ENCODE measurements around the gene KRI1. TPM values are rescaled to one million over a fixed set of nuclear protein-coding genes. Genes with fewer than 3 reads are reported as not detected.

The KRI1 gene
- total and polyA plus RNA-seq, 8 donors, result 4.2 to 116 (median 15.6) TPM

DNA sequence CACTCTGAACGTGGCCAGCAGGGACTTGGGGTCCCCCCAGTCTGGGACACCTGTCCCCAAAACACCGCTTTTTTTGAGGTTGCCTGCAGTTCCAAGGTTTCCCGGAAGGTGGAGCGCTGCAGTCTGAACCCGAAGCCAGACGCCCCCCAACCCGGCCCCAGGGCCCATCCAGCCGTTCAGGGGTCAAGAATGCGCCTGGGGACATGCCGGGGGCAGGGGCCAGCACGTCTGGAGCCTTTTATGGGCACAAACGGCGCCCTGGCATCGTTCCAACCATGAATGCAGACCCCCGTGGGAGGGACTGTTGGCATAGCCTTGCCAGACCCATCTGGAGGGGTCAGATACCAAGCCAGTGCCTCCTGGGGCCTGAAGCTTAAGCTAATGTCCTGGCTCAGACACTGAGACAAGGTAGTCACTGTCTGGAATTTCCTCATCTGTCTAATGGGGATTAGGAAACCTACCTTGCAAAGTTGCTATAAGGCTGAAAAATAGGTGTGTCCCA is 55.5 kb downstream of the KRI1 start:
- no peak overlapping the region for H3K4me3 ChIP-seq
- peaks cover 9 to 25% (median 21%) of the 10 kb centered on the region in 4 donors for H3K4me1 ChIP-seq
- 4 to 11% (median 6%) methylated on average over 11 to 15 of the region's 15 CpGs for WGBS, 5 donors
- no peaks in the 10 kb centered on the region for H3K9me3 ChIP-seq
- H3K36me3 ChIP-seq, result no peaks in the 10 kb centered on the region
- H3K27ac ChIP-seq, result no peak overlapping the region
- intact Hi-C loops (cut with DNase I; ENCODE audit: low total_unique reads), result no loop called here
- TF ChIP-seq POLR2AphosphoS5 (IDR thresholded peaks at IDR 0.05), result no peak
- TF ChIP-seq, protein P1, sequence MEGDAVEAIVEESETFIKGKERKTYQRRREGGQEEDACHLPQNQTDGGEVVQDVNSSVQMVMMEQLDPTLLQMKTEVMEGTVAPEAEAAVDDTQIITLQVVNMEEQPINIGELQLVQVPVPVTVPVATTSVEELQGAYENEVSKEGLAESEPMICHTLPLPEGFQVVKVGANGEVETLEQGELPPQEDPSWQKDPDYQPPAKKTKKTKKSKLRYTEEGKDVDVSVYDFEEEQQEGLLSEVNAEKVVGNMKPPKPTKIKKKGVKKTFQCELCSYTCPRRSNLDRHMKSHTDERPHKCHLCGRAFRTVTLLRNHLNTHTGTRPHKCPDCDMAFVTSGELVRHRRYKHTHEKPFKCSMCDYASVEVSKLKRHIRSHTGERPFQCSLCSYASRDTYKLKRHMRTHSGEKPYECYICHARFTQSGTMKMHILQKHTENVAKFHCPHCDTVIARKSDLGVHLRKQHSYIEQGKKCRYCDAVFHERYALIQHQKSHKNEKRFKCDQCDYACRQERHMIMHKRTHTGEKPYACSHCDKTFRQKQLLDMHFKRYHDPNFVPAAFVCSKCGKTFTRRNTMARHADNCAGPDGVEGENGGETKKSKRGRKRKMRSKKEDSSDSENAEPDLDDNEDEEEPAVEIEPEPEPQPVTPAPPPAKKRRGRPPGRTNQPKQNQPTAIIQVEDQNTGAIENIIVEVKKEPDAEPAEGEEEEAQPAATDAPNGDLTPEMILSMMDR (IDR thresholded peaks at IDR 0.05), result peak in 4 of 7 experiments; percentile 40 to 73 (median 56)
- peak in 1 of 2 donors; percentile 52 for DNase-seq
- peaks cover 20 to 70% (median 54%) of the 10 kb centered on the region in 3 donors for H3K27me3 ChIP-seq

DNA sequence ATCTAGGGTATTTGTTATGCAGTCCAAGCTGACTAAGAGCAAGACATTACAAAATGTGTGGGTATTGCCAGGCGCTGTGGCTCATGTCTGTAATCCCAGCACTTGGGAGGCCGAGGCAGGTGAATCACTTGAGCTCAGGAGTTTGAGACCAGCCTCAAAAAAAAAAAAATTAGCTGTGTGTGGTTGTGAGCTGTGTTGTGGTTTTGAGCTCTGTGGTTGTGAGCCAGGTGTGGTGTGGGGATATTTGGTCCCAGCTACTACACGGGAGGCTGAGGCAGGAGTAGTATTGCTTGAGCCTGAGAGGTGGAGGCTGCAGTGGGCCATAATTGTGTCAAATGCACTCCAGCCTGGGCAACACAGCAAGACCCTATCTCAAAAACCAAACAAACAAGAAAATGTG is 57.1 kb downstream of the KRI1 start:
- H3K36me3 ChIP-seq, result no peaks in the 10 kb centered on the region
- no peak overlapping the region for H3K27ac ChIP-seq
- TF ChIP-seq, protein P1 (IDR thresholded peaks at IDR 0.05), result no peak
- TF ChIP-seq POLR2AphosphoS5 (IDR thresholded peaks at IDR 0.05), result no peak
- TF ChIP-seq EP300 (IDR thresholded peaks at IDR 0.05), result no peak
- no peak for TF ChIP-seq POLR2A (IDR thresholded peaks at IDR 0.05)
- no peak overlapping the region for H3K4me3 ChIP-seq
- no peaks in the 10 kb centered on the region for H3K9me3 ChIP-seq
- H3K4me1 ChIP-seq, result peaks cover 0 to 19% (median 11%) of the 10 kb centered on the region in 4 donors
- H3K27me3 ChIP-seq, result peaks cover 4 to 53% (median 37%) of the 10 kb centered on the region in 3 donors
- intact Hi-C loops (cut with DNase I; ENCODE audit: low total_unique reads), result no loop called here
- DNase-seq, result no peak
- WGBS, 5 donors, result 74 to 85% (median 76%) methylated on average over 3 of the region's 3 CpGs

DNA sequence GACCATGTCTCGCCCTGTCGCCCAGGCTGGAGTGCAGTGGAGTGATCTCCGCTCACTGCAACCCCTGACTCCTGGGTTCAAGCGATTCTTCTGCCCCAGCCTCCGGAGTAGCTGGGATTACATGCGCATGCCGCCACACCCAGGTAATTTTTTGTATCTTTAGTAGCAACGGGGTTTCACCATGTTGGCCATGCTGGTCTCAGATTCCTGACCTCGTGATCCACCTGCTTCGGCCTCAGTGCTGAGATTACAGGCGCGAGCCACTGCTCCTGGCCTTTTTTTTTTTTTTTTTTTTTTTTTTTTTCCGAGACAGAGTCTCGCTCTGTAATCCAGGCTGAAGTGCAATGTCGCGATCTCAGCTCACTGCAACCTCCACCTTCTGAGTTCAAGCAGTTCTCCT is 57.8 kb downstream of the KRI1 start:
- Histone ChIP-seq H3K4me3 (no peak overlapping the region), H3K4me1 (peaks cover 0 to 22% (median 16%) of the 10 kb centered on the region in 4 donors), H3K9me3 (no peaks in the 10 kb centered on the region), H3K27me3 (peaks cover 0 to 46% (median 30%) of the 10 kb centered on the region in 3 donors), H3K36me3 (no peaks in the 10 kb centered on the region), H3K27ac (no peak overlapping the region)
- TF ChIP-seq, protein P1 (IDR thresholded peaks at IDR 0.05), result no peak
- TF ChIP-seq EP300 (IDR thresholded peaks at IDR 0.05) (no peak), POLR2A (IDR thresholded peaks at IDR 0.05) (no peak), POLR2AphosphoS5 (IDR thresholded peaks at IDR 0.05) (no peak)
- 65 to 82% (median 77%) methylated on average over 16 of the region's 16 CpGs for WGBS, 5 donors
- intact Hi-C loops (cut with DNase I; ENCODE audit: low total_unique reads), result no loop called here
- no peak for DNase-seq

DNA sequence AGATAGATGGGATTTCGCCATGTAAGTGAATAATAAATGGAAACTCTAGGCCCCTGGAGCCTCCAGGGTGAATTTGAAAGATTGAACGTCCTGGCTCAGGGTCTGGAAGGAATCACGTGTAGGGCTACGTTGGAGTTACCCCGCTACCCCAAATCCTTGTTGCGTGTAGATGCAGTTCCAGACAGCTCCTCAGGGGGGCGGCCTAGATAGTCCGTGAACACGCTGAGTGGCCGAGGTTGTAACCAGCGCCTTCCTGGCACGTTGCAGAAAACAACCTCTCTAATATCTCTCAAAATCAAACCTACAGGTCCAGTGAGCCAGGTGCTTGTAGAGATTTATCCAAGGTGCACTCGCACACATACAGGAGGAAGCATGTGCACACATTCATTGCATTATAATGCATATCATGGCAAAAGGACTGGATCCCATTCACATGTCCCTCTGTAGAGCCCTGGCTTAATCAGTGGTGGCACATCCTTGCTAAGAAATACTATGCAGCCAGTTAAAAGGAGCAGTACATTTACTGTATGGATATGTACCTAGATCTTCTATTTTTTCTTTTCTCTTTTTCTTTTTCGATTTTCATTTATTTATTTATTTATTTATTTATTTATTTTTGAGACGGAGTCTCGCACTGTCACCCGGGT is 60.1 kb downstream of the KRI1 start:
- DNase-seq, result peak; percentile 85 to 88
- Histone ChIP-seq H3K4me3 (no peak overlapping the region), H3K36me3 (no peaks in the 10 kb centered on the region), H3K9me3 (no peaks in the 10 kb centered on the region), H3K27me3 (peaks cover 0 to 23% (median 14%) of the 10 kb centered on the region in 3 donors), H3K27ac (no peak overlapping the region), H3K4me1 (peaks cover 11 to 35% (median 29%) of the 10 kb centered on the region in 4 donors)
- 26 to 30% (median 27%) methylated on average over 17 of the region's 17 CpGs for WGBS, 5 donors
- TF ChIP-seq, protein P1 (IDR thresholded peaks at IDR 0.05), result peak in 5 of 7 experiments; percentile 69 to 82 (median 77)
- TF ChIP-seq POLR2A (IDR thresholded peaks at IDR 0.05) (no peak), POLR2AphosphoS5 (IDR thresholded peaks at IDR 0.05) (peak in 1 of 3 donors; percentile 14), EP300 (IDR thresholded peaks at IDR 0.05) (no peak)
- intact Hi-C loops (cut with DNase I; ENCODE audit: low total_unique reads), result no loop called here

Small RNA genes within 50 kb of the gene (small RNA-seq; reads per million reads assigned to genes)
- 0 to 0.77 (median 0) reads per million in 4 donors for gene MIR1238
- gene RNU7-140P, result 0 reads per million in 4 donors

Other genes starting within 250 kb of the KRI1 start
- gene FDX2, start 250.0 kb downstream of the KRI1 start, total RNA-seq, result 10 to 100 TPM in 2 of 5 donors, 1 to 10 TPM in 1, under 1 TPM in 1, not detected in 1; 0.89 to 54.3 (median 14.9) TPM
- gene FDX2, start 250.0 kb downstream of the KRI1 start, polyA plus RNA-seq, result 10 to 100 TPM; 28.8 to 32.9 (median 29.5) TPM
- 10 to 100 TPM in 4 of 5 donors, 1 to 10 TPM in 1; 7.5 to 74.7 (median 21.4) TPM for gene RAVER1, start 232.5 kb downstream of the KRI1 start, total RNA-seq
- 1 to 10 TPM; 3.3 to 9.3 (median 7.2) TPM for gene RAVER1, start 232.5 kb downstream of the KRI1 start, polyA plus RNA-seq
- 10 to 100 TPM in 1 of 5 donors, 1 to 10 TPM in 3, not detected in 1; 3.5 to 17.1 (median 7.4) TPM for gene ICAM3, start 226.4 kb downstream of the KRI1 start, total RNA-seq
- 10 to 100 TPM in 1 of 3 donors, 1 to 10 TPM in 2; 8.5 to 10.5 (median 10.0) TPM for gene ICAM3, start 226.4 kb downstream of the KRI1 start, polyA plus RNA-seq
- gene TYK2, start 185.4 kb downstream of the KRI1 start, total RNA-seq, result 100 to 1,000 TPM in 4 of 5 donors, 10 to 100 TPM in 1; 45.2 to 365 (median 314) TPM
- gene TYK2, start 185.4 kb downstream of the KRI1 start, polyA plus RNA-seq, result 100 to 1,000 TPM in 2 of 3 donors, 10 to 100 TPM in 1; 88.8 to 144 (median 107) TPM
- gene CDC37, start 162.5 kb downstream of the KRI1 start, total RNA-seq, result 100 to 1,000 TPM in 4 of 5 donors, 10 to 100 TPM in 1; 84.3 to 390 (median 174) TPM
- gene CDC37, start 162.5 kb downstream of the KRI1 start, polyA plus RNA-seq, result 100 to 1,000 TPM; 145 to 179 (median 164) TPM
- 10 to 100 TPM in 2 of 5 donors, 1 to 10 TPM in 3; 2.3 to 30.7 (median 8.9) TPM for gene PDE4A, start 145.5 kb downstream of the KRI1 start, total RNA-seq
- gene PDE4A, start 145.5 kb downstream of the KRI1 start, polyA plus RNA-seq, result 10 to 100 TPM in 2 of 3 donors, 1 to 10 TPM in 1; 5.0 to 12.9 (median 11.0) TPM
- gene KEAP1, start 62.7 kb downstream of the KRI1 start, total RNA-seq, result 10 to 100 TPM; 15.8 to 84.9 (median 24.6) TPM
- 10 to 100 TPM; 49.6 to 88.1 (median 52.3) TPM for gene KEAP1, start 62.7 kb downstream of the KRI1 start, polyA plus RNA-seq
- gene S1PR5, start 48.6 kb downstream of the KRI1 start, total RNA-seq, result under 1 TPM in 1 of 5 donors, not detected in 4; 0.73 TPM
- 10 to 100 TPM in 1 of 3 donors, under 1 TPM in 1, not detected in 1; 0.19 to 13.3 TPM for gene S1PR5, start 48.6 kb downstream of the KRI1 start, polyA plus RNA-seq
- gene ATG4D, start 22.1 kb downstream of the KRI1 start, total RNA-seq, result 100 to 1,000 TPM in 1 of 5 donors, 10 to 100 TPM in 3, 1 to 10 TPM in 1; 2.3 to 336 (median 26.2) TPM
- 10 to 100 TPM; 26.3 to 48.9 (median 27.2) TPM for gene ATG4D, start 22.1 kb downstream of the KRI1 start, polyA plus RNA-seq
- 1 to 10 TPM in 3 of 5 donors, not detected in 2; 4.1 to 8.8 (median 5.5) TPM for gene CDKN2D, start 3.0 kb upstream of the KRI1 start, total RNA-seq
- gene CDKN2D, start 3.0 kb upstream of the KRI1 start, polyA plus RNA-seq, result 10 to 100 TPM in 1 of 3 donors, 1 to 10 TPM in 2; 8.1 to 11.8 (median 9.3) TPM
- gene AP1M2, start 21.3 kb upstream of the KRI1 start, total RNA-seq, result 100 to 1,000 TPM in 1 of 5 donors, 10 to 100 TPM in 4; 11.7 to 687 (median 61.0) TPM
- gene AP1M2, start 21.3 kb upstream of the KRI1 start, polyA plus RNA-seq, result 100 to 1,000 TPM in 2 of 3 donors, 10 to 100 TPM in 1; 74.6 to 116 (median 112) TPM
- 100 to 1,000 TPM in 3 of 5 donors, 10 to 100 TPM in 2; 58.0 to 161 (median 101) TPM for gene SLC44A2, start 59.5 kb upstream of the KRI1 start, total RNA-seq
- gene SLC44A2, start 59.5 kb upstream of the KRI1 start, polyA plus RNA-seq, result 10 to 100 TPM; 26.1 to 66.9 (median 64.4) TPM
- gene ILF3, start 88.3 kb upstream of the KRI1 start, total RNA-seq, result 100 to 1,000 TPM in 3 of 5 donors, 10 to 100 TPM in 2; 65.3 to 381 (median 142) TPM
- 10 to 100 TPM; 33.5 to 84.2 (median 49.8) TPM for gene ILF3, start 88.3 kb upstream of the KRI1 start, polyA plus RNA-seq
- gene QTRT1, start 135.4 kb upstream of the KRI1 start, total RNA-seq, result 100 to 1,000 TPM in 2 of 5 donors, 10 to 100 TPM in 3; 21.7 to 104 (median 66.5) TPM
- 100 to 1,000 TPM; 113 to 153 (median 115) TPM for gene QTRT1, start 135.4 kb upstream of the KRI1 start, polyA plus RNA-seq
- gene DNM2, start 152.1 kb upstream of the KRI1 start, total RNA-seq, result 100 to 1,000 TPM; 270 to 541 (median 289) TPM
- gene DNM2, start 152.1 kb upstream of the KRI1 start, polyA plus RNA-seq, result 100 to 1,000 TPM in 1 of 3 donors, 10 to 100 TPM in 2; 77.8 to 130 (median 83.6) TPM